HG02798 (cell line): ENCODE data around the gene IFNB1.
A peak's percentile ranks its signal among the peaks of the same experiment; 100 is the strongest.

Experiments used
- ATAC-seq: cut with Tn5 transposase; IDR thresholded peaks from one replicate; pipeline ENCODE4 v1.9.1; 2021; ENCODE audit warnings: mild to moderate bottlenecking; ENCODE audit not compliant: unreplicated experiment, poor library complexity

The IFNB1 gene

GRCh38 chr9:21077781-21078180 lies at the start of gene IFNB1:
Gene IFNB1 (minus strand): TSS chr9:21077942. CDS start chr9:21077869, 73 bp downstream.
- no peak for ATAC-seq

GRCh38 chr9:21121595-21122251 lies 44.0 kb upstream of the IFNB1 start:
- peak; percentile 98 for ATAC-seq

GRCh38 chr9:21121079-21121478 lies 43.3 kb upstream of the IFNB1 start:
- ATAC-seq, result peak; percentile 60

GRCh38 chr9:21119093-21119770 lies 41.5 kb upstream of the IFNB1 start:
- ATAC-seq, result no peak

GRCh38 chr9:21114311-21114710 lies 36.6 kb upstream of the IFNB1 start:
- ATAC-seq, result no peak

GRCh38 chr9:21110708-21111576 lies 33.2 kb upstream of the IFNB1 start:
- peak; percentile 96 for ATAC-seq

GRCh38 chr9:21104787-21105186 lies 27.0 kb upstream of the IFNB1 start:
- ATAC-seq, result no peak

GRCh38 chr9:21102305-21102704 lies 24.6 kb upstream of the IFNB1 start:
- ATAC-seq, result no peak

GRCh38 chr9:21097817-21098216 lies 20.1 kb upstream of the IFNB1 start:
- ATAC-seq, result no peak

- no peak for ATAC-seq
Measured at GRCh38 chr9:21096901-21097255, 19.1 kb upstream of the IFNB1 start.

- peak; percentile 81 for ATAC-seq
Measured at GRCh38 chr9:21096172-21096900, 18.6 kb upstream of the IFNB1 start.

- no peak for ATAC-seq
Measured at GRCh38 chr9:21095561-21095960, 17.8 kb upstream of the IFNB1 start.

- ATAC-seq, result no peak
Measured at GRCh38 chr9:21086538-21086937, 8.8 kb upstream of the IFNB1 start.

GRCh38 chr9:21085005-21085404 lies 7.3 kb upstream of the IFNB1 start:
- ATAC-seq, result no peak

GRCh38 chr9:21084242-21084850 lies 6.6 kb upstream of the IFNB1 start:
- no peak for ATAC-seq

GRCh38 chr9:21082671-21083070 lies 4.9 kb upstream of the IFNB1 start:
- ATAC-seq, result no peak

GRCh38 chr9:21081999-21082398 lies 4.3 kb upstream of the IFNB1 start:
- ATAC-seq, result no peak

GRCh38 chr9:21081451-21081850 lies 3.7 kb upstream of the IFNB1 start:
- ATAC-seq, result no peak

GRCh38 chr9:21080793-21081192 lies 3.1 kb upstream of the IFNB1 start:
- no peak for ATAC-seq

GRCh38 chr9:21078702-21079101 lies 960 bp upstream of the IFNB1 start:
- no peak for ATAC-seq
